Myocyte (in vitro differentiated cells): ENCODE results near the gene THBD. TPM values are rescaled to one million over a fixed set of nuclear protein-coding genes. Genes with fewer than 3 reads are reported as not detected.

Experiments
- DNase-seq: peaks from one replicate; pipeline ENCODE4 v3.0.0-alpha.2; 2012; ENCODE audit warnings: low read depth
- polyA plus RNA-seq: library from polyadenylated mRNA; unstranded; fragments of >200 nt; gene quantifications from one replicate; pipeline ENCODE4 v1.2.1, GENCODE V29; 2012; ENCODE audit warnings: missing spikeins
- total RNA-seq: library from RNA; depleted of rRNA; stranded (reverse); fragments of >200 nt; gene quantifications from 2 replicates; pipeline ENCODE4 v1.2.3, GENCODE V29; 2014

Gene THBD, protein sequence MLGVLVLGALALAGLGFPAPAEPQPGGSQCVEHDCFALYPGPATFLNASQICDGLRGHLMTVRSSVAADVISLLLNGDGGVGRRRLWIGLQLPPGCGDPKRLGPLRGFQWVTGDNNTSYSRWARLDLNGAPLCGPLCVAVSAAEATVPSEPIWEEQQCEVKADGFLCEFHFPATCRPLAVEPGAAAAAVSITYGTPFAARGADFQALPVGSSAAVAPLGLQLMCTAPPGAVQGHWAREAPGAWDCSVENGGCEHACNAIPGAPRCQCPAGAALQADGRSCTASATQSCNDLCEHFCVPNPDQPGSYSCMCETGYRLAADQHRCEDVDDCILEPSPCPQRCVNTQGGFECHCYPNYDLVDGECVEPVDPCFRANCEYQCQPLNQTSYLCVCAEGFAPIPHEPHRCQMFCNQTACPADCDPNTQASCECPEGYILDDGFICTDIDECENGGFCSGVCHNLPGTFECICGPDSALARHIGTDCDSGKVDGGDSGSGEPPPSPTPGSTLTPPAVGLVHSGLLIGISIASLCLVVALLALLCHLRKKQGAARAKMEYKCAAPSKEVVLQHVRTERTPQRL
- total RNA-seq, result 14.2 and 17.9 TPM in 2 replicates
- polyA plus RNA-seq, result 5.6 TPM

DNA sequence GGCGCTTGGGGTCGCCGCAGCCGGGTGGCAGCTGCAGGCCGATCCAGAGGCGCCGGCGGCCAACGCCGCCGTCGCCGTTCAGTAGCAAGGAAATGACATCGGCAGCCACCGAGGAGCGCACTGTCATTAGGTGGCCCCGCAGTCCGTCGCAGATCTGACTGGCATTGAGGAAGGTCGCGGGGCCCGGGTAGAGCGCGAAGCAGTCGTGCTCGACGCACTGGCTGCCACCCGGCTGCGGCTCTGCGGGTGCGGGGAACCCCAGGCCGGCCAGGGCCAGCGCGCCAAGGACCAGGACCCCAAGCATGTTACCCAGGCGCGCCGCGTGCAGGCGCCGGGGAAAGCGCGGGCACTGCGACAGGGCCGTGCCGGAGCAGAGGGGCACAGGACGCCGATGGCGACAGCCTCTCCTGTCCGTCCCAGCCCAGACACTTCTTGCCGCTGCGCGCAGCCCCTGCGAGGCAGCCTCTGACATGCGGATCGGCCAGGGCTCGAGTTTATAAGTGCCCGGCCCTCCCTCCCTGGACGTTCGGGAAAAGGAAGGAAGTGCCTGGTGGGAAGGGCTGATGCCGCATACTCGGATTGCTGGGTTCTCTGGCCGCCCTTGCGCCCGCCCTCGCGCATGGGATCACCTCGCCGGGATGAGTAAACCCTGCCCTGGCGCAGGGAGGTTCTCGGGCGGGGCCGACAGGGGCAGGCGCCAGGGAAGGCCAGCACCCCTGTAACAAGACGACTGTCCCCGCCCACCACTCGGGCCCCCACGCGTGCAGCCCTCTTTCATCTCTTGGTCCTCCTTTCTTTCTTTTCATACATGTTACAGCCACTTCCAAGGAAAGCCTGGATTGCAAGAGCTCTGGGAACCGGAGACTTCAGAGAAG is at the start of gene THBD:
Gene THBD, minus strand, starts transcription at position 472 of the 875 bp plus-strand sequence. Its CDS starts 168 bp downstream, at position 304.
- peak; percentile 82 for DNase-seq

GRCh38 chr20:23097636-23098580 is 48.4 kb upstream of the THBD start:
- DNase-seq, result no peak

DNA sequence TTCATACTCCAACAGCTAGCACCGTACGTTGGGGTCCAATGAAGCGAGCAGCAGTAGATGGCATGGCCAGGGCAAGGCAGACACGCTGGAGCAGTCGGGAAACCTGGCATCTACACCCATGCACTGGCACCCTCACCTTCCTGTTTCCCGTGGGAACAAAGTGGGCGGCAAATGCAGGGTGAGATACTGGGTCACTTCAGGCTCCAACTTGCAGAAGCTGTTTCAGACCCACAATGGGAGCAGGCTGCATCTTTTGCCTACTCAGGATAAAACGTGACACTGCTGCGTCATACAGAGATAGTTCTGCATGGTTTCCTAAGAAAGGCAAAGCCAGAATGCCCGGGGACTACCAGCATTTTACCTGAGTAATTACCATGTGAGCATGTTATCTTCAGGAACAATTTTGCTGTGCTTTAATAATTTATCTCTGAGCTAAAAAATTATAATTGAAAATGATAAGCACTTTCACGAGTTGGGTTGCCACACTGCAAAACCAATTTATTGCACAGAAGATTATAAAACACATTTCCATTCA is 47.6 kb upstream of the THBD start:
- DNase-seq, result no peak

DNA sequence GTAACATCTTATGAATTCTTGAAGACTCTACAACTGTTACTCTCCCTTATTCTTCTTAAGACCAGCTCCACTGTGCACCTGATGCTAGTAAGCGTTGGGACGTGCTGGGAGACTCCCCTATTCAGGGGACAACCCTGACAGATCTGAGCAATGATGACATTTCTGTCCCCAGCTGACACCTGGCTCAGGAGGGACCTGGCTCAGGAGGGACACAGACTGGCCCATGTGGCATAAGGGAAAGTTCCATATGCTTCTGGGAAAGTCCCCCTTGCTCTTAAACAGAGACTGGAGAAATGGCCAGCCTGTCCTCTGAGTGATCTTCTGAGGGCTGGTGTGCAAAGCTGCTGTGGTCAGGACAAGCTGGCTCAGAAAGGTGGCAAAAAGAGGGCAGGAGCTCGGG is 46.6 kb upstream of the THBD start:
- no peak for DNase-seq

DNA sequence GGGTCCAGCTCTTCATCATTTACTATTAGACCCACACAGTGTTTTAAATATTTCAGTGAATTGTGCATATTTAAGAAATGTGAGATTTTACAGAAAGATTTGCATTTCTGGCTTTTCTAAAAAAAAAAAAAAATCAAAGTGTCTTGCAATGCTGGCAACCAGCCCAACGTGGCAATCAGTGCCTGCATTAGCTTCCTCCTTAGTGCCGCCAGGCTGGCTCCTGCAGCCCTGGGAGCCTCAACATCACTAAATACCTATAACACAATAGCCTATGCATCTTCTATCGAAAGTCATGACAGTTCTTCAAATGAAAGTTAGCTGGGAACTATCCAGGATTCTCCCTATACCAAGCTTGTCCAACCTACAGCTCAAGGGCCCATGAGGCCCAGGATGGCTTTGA is 46.0 kb upstream of the THBD start:
- no peak for DNase-seq

DNA sequence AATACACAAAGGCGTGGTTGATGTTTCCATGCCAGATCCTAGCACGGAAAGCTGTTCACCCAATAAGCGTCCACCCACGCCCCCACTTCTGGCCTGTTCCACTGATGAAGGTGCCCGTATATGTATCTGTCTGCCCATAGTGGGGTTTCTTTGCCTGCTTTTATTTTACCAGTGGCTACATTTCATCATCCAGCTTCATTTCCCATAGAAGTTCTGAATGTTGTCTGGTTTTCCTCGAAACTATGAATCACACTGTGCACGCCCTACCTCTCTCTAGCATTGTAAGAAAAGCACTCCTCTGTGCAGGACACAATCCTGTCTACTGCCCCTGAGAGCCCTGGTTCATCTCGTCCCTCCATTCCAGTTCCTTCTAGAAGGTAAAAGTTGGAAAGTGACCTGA is 45.5 kb upstream of the THBD start:
- DNase-seq, result no peak

- DNase-seq, result peak; percentile 49
These were observed 44.9 kb upstream of the THBD start for GRCh38 chr20:23094213-23094896.

DNA sequence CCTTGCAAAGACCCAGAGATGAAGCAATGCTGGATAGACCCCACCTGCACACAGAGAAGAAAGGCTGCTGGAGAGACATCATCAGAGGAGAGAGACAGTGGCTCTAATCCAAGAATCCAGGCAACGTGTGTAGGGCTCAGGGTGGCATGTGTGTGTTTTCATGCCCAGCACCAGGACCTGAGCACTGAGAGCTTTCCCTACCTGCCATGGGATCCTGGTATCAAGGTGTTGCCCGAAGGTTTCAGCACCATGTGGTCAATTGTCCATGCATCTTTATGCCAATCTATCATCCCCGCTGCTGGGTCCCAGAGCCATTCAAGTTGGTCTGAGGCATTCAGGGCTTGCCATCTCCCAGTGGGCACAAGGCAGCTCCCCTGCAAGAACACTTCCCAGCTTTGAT is 44.1 kb upstream of the THBD start:
- DNase-seq, result no peak

- peak; percentile 7 for DNase-seq
These were observed 43.5 kb upstream of the THBD start for GRCh38 chr20:23092861-23093495.

GRCh38 chr20:23092384-23092756 is 42.9 kb upstream of the THBD start:
- peak; percentile 55 for DNase-seq

DNA sequence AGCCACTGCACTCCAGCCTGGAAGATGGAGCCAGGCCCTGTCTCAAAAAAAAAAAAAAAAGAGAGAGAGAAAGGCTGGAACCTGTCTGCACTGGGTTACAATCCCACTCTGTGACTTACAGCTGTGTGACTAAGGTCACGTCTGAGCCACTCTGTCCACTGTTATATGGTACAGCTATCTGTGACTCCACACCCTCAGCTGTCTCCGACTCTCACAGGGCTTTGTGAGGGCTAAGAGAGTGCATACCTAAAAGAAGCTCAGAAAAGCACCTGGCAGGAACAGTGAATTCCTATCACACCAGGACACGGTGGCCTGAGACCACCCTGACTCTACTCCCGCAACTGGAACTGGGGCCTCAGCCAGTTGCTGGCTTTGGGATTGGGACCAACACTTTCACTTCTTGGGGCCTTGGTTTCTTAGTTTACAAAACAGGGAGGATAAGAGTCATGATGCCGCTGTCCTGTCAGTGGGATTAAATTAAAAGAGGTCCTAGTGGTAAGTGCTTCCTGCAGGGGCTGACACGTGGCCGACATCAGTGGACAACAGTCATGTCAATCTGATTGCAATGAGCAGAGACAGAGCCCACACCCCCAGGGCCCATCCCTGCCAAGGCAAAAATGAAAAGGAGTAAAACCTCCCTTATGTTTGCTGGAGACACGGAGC is 42.4 kb upstream of the THBD start:
- peak; percentile 29 for DNase-seq

DNA sequence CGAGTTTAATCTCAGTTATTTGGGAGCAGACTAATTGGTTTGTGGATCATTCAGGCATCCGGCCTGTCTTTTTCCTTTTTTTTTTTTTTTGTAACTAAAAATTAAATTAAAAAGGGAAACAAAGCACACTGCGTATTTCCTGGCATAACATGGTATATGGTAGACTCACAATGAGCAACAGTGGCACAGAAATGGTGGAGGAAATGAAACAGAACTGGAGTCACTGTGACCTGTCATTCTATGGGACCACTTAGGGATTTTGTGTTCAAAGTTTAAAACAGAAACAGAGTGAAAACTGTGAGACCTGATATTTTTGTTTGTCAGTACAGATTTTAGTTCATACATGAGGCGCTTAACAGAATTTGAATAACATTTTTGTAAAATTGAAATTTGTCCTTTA is 41.4 kb upstream of the THBD start:
- no peak for DNase-seq

- DNase-seq, result no peak
These were observed 40.7 kb upstream of the THBD start for GRCh38 chr20:23090147-23090546.

- no peak for DNase-seq
These were observed 39.4 kb upstream of the THBD start for GRCh38 chr20:23088866-23089265.

DNA sequence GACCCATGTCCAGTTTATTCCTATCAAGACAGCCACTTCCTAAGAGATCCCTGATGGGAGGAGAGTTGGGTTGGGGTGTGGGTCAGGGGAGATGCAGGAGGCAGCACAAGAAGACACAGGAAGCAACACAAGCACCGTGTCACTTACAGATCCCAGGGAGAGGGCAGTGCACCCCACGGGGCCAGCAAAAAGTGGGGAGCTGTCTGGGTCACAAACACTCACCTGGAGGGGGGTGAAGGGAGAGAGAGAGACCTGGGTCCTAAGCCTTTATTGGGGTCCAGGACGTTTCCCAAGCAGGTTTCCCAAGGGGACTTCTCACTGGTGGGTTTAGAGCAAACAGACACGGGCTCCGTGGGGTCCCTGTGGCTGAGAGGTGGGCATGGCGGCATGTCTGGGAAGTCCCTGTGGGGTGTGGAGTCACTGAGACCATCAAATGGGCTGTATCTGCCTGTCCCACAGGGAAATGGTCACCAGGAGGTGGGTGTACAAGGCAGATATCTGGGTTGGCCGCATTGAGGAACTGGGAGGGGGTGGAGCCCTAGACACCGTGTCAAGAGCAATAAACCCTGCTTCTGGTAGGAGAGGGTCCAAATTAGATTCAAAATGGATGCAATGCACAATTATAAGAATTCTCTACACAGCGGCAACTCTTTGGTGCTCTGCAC is 38.2 kb upstream of the THBD start:
- DNase-seq, result no peak

- DNase-seq, result no peak
These were observed 37.5 kb upstream of the THBD start for GRCh38 chr20:23086931-23087411.

- no peak for DNase-seq
These were observed 36.6 kb upstream of the THBD start, which contains the start of gene CD93 for GRCh38 chr20:23086056-23086566. Gene CD93 (minus strand): TSS chr20:23086324. CDS start chr20:23086192, 132 bp downstream.
